GM18519 (cell line): Measurements from ENCODE around the gene FOLR2.
"Not testable (repeated sequence)": the region's sequence is repeated elsewhere in the genome, so short reads cannot be mapped to it uniquely, and the experiment has no call there.

ENCODE experiments used
- ATAC-seq: cut with Tn5 transposase; IDR thresholded peaks from one replicate; pipeline ENCODE4 v1.9.1; 2021; ENCODE audit warnings: mild to moderate bottlenecking, moderate library complexity; ENCODE audit not compliant: unreplicated experiment, low FRiP score

Gene FOLR2

DNA sequence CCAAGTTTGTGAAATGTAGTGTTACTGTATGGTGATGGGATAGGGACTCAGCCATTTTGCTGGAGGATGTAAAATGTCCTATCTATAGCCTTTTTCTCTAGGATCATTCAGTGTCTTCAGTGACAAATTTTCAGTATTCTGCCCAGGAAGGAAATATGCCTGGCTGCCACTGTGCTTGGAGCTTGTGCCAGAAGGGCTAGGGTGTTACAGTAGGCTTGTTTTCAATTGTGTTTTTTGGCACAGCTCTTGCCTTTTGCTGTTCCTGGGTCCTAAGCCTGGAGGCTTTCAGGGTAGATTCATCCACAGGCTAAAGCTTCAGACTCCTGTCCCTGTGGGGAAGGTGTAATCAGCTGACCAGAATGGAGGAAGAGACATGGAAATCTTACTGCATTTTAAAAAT, 49.4 kb downstream of the FOLR2 start:
- no peak for ATAC-seq

- not testable (repeated sequence) for ATAC-seq
Measured at GRCh38 chr11:72266960-72267359, 50.4 kb downstream of the FOLR2 start.

GRCh38 chr11:72267956-72268617, 51.5 kb downstream of the FOLR2 start:
- ATAC-seq, result no peak
